Astrocyte of the hippocampus (primary cell): ENCODE measurements around the gene BICDL2.

Experiments
- DNase-seq: peaks from one replicate; pipeline ENCODE4 v3.0.0; 2011; ENCODE audit warnings: low read depth, low spot score

Gene BICDL2

DNA sequence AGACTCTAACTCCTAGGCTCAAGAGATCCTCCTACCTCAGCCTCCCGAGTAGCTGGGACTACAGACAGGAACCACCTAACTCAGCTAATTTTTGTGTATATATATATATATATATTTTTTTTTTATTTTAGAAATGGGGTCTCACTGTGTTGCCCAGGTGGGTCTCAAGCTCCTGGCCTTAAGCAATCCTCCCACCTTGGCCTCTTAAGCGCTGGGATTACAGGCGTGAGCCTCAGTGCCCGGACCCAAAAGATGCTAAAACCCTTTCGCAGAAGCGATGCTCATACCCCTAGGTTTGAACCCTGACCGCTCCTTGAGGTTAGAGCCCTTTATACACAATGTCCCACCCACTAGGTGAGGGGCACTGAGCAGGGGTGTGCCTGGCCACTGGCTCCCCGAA lies 26.2 kb downstream of the BICDL2 start:
- DNase-seq: no peak

DNA sequence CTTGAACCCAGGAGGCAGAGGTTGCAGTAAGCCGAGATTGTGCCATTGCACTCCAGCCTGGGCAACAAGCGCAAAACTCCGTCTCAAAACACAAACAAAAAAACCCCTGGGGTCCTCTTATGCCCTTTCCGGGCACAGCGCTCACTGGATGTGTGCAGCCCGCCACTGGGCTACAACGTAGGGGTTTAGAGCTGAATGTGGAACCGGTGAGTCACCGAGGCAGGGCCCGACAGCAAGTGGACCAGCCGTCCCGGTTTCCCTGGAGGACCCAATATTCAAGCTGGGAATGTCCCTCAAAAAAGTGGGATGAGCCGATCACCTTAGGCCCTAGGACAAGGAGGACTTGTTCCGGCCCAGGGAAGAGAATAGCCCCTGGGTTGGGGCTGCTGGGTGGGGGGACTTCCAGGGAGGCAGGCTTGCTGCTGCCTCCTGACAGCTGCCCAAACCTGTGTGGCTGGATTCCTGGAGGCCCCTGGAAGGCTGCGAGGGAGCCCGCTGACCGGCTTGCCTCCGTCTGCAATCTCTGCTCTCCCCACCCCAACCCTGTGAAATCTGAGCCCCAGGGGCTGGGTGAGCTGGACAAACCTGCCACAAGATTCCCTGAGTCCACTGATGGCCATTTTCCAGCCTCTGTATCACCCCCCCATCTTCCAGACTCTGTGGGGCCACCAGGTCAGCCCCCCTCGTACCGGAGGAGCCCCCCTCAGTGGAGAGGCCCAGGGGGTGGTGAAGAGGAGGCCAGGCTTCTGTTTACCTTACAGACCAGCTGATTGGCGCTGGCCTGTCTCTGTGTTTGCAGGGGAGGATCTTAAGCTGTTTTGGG lies 27.0 kb downstream of the BICDL2 start:
- peak; percentile 51 for DNase-seq

DNA sequence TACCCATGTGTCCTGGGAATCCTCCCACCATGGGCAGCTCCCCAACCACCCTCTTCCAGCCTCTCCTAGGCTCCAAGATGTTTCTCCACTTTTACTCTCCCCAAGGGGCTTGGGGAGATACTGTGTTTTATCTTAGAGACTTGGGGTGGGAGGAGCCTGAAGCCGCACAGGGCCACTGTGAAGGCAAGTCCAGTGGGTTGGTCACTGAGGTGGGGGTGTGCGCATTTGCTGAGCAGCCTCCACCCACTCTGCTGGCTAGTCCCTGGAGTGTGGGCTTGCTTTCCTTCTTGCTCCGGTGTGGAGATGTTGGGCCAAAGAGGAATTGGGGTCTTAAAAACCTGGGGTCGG lies 28.1 kb downstream of the BICDL2 start:
- no peak for DNase-seq

DNA sequence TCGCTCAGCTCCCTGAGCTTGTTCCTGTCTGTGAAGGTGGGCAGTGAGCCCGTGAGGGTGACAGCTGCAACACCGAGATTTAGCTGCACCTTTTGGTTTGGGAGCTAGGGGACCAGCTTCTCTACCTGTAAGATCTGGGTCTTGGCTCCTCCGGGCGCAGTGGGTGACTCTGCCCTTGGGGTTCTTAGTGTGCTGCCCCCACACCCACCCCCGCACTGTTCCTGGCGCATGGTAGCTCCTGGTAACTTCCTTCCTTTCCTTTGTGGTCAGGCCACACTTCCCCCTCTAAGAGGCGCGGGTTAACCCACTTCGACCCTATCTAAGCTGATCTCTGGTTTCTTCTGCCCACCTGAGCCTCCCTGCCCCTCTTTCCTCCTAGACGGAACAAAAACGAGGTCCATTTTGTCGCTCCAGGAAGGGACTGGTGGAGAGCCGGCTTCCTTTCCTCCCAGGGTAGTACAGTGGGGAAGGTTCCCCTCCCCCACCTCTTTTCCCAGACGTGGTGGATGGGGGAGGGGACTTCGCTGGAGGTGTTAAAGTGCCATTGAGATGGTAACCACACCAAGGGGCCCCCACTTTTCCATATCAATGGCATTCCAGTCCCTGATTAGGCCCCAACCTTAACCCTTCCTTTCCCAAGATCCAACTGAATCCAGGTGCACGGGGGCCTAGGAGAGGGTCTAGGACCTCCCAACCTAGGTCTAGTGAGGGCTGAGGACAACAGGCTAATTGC lies 28.6 kb downstream of the BICDL2 start:
- DNase-seq: no peak

DNA sequence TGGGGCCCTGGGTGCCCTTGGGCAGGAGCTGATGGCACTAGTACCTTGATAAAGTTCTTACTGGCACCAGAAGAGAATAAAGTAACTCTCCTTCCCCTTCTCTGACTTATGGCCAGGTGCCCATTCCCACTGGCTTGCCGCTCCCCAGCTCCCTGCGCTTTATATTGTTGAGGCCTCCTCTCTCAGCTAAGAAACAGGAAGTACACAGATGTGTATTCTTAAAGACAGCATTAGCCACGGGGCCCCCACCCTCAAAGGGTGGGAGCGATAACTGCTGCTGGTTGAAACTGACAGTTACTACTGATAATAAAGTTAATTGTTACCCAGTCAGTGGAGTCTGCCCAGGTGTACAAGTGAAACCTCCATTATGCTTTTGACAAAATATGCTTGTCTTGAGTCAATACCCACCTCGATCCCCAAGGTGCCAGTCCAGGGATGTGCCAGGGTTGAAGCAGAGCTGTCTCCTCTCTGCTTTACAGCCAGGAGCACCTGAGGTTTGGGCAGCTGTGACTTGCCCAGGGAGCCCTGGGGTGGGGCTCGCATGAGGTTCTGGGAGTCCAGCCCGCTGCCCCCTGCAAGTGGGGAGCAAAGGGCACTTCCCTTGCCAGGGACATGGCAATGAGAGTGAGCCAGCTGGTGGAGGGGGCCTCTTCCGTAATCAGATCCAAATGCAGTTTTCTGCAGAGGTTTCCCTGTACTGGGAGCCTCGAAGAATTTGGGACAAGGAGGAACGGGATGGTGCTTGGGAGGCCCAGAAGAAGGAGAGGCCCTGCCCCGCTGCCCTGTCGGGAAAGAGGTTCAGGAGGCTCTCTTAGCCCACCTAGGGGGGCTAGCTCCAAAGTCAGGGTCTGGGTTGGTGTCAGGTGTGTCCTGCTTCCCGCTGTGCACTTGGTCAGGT lies 29.4 kb downstream of the BICDL2 start:
- no peak for DNase-seq

DNA sequence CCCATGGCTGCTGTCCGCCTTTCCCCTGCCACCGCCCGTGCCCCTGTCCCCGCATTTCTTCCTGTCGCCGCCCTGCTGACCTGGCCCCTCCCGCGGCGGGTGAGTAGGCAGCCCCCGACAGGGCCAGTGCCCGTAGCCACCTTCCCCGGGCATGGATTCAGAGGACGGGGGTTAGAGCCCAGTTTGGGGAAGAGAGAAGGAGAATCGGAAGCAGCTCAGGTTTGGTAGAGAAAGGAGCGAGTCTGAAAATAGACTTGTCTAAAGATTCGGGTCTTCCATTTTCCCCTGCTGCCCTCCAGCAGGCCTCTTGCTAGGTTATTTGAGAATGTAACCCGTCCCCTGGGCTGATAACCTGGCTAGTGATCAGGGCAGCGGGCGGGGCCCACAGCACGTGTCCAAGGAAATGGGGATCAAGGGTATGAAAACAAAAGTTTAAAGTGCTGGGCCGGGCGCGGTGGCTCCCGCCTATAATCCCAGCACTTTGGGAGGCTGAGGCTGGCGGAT lies 31.9 kb downstream of the BICDL2 start:
- DNase-seq: no peak

DNA sequence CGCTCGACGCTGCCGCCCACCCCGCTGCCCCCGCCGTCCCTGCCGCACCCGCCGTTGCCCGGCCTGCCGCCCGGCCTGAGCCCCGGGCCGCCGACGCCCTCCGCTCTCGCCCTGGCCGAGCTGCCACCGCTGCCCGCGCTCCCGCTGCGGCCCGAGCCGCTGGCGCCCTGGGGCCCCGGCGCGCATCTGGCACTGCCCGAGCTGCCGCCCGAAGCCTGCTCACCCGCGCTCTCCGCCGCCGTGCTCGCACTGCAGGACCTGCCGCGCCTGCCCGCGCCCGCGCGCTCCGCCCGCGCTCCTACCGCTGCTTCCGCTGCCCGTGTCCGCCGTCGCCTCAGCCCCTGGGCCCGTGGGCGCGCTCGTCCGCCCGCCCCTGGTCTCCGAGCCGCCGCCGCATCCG lies 32.4 kb downstream of the BICDL2 start:
- no peak for DNase-seq

DNA sequence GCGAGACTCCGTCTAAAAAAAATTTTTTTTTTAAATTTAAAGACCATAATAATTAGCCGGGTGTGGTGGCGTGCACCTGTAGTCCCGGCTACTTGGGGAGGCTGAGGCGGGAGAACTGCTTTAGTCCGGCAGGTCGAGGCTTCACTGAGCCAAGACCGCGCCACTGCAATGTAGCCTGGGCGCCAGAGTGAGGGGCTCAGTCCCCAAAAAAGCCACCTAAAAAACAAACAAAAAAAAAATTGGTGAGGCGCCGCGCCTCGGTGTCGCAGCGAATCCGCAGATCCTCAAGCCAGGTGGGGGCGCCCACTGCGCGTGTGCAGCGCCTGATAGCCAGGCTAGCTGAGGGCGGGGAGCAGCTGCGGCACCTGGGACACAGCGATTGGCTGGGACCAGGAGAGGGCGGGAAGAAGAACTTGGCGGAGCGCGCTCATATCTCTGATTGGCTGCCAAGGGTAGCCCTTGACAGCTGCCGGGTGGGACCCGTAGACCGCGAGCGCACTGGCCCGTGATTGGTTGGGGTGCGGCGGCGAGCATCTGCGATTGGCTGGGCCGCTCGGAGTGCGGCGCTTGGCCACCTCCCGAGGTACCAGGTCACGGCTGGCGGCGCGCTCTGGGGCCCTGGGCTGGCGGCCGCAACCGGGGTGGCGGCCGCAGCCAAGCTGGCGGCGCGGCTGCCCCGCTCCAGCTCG lies 33.0 kb downstream of the BICDL2 start:
- peak; percentile 99 for DNase-seq

DNA sequence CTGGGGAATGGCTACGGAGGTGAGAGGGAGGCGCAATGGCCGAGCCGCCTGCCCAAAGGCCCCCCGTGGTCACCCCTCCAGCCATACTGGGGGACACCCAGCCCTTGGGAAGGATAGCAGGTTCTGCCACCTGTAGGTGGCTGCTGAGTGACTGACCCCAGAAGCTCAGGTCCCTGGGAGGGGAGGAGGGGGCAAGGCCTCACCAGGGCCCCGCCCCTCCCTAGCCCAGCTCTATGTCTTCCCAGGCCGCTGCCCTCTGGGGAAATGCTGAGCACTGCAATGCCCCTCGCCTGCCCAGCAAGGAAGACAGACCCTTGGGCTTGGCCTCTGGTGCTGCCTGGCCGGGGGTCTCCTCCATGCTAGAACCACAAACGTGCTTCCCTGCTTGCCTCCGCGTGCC lies 35.4 kb downstream of the BICDL2 start:
- no peak for DNase-seq

DNA sequence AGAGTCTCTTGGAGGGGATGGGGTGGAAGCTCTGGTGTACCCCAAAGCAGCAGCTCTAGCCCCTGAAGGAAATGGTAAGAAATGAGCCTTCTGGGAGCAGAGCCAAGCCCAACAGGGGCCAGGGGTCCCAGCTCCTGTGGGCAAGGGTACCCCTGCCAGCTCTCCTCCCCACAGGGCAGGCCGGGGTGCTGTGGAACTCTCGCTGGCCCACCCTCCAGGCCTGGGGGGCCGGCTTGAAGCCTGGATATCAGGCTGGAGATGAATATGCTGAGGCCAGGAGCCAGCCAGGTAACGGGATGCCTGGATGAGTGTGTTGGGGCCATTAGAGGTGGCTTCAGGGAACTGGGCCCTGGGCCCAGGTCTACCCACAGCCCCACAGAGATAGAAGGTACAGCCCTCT lies 36.2 kb downstream of the BICDL2 start:
- DNase-seq: no peak

DNA sequence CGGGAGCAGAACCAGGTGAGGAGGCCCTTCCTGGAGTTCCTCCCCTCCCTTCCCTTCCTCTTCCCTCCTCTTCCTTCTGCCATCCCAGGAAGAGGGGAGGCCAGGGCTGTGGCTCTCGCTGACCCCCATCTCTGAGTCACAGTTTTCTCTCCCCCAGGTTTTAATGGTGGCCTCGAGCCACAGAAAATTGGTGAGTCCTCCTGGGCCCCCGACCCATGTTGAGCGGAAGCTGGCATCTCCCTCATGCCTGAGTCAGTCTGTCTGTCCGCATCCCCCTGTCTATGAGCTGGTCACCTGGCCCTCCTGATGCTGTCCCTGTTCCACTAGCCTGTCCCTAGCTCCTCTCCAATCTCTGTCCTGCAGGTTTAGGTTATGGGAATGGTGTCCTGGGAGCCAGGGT lies 36.8 kb downstream of the BICDL2 start:
- no peak for DNase-seq

DNA sequence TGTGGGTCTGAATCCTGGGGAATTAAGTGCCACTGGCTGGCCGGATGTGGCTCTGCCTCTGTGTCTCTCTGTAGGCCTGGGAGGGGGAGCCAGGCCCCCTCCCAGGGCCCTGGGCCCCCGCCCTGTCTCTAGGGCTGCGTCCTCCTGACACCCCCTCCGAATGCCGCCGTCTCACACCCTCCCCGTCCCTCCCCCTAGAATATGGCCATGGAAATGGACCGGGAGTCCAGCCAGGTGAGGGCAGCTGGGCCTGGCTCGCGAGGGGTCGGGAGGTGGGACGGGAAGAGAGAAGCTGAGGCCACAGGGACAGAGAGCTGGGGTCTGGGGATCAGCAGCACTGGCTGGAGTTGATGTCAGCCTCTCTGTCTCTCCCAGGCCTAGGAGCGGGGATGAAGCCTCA lies 40.4 kb downstream of the BICDL2 start:
- no peak for DNase-seq

DNA sequence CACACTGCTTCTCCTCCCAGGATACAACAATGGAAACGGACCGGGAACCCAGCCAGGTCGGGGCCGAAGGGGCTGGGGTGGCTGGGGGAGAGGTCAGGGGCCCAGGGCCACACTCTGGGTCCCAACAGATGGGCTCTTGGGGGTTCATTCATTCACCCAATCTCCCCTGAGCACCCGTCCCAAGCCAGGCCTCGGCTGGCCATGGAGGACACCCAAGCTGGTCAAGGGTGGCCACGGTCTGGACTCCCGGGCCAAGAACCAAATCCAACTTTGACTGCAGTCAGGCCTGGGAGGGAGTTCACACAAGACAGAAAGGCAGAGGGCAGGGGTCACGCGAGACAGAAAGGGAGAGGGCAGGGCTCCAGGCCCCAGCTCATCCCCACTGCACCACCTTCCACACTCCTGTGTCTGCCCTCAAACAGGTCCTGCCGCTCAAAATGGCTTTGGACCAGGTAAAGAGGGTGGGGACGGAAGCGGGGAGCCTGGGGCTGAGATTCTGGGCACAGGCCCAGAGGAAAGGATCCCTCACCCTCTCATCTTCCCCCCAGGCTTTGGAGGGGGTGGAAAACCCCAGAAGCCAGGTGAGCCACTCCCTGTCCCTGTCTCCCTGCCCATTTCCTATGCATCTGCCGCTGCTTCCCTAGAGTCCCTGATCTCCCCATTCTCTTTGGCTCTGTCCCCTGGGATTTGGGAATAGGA lies 44.2 kb downstream of the BICDL2 start:
- no peak for DNase-seq

DNA sequence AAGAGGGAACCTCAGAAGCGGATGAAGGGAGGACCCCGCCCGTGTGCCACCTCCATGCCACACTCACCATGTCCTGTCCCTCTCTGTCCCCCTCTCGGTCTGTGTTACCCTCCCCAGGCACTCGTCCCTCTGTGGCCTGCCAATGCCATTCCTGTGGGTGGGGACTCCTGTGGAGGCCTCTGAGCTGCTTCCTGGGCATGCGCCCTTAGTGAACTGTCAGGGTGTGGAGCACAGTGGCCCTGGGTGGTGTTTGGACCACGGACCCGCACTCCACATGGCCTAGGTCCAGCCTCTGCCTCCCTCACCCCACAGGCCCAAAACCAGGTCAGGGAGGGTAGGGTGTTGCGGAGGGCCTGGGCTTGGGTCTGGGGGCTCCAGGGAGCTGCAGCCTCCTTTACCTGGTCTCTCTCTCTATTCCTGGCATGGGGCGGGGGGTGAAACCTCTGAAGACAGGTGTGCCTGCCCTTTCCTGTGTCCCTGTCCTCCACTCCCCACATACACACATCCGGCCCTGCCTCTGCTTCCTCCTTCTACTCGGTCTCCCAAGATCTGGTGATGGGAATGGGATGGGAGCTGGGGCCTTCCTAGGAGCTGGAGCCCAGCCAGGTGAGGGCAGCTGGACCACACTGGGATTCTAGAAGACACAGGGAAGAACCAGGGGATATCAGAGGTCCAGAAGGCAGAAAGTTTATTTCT lies 45.0 kb downstream of the BICDL2 start:
- no peak for DNase-seq

DNA sequence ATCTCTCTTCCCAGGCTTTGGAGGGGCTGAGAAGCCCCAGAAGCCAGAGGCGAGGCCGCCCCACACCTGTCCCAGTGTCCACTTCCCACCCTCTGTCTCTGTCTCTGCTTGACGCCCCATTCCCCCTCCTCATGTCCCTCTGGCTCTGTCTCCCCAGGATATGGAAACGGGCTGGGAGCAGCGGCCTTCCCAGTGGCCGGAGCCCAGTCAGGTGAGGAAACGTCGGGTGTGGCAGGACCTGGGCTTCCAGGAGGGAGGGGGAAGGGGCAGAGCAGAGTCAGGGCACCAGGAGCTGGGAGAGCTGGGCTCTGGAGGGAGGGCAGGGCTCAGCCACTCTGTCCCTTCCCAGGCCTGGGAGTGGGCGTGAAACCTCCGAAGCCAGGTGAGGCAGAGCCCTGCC lies 45.9 kb downstream of the BICDL2 start:
- no peak for DNase-seq

DNA sequence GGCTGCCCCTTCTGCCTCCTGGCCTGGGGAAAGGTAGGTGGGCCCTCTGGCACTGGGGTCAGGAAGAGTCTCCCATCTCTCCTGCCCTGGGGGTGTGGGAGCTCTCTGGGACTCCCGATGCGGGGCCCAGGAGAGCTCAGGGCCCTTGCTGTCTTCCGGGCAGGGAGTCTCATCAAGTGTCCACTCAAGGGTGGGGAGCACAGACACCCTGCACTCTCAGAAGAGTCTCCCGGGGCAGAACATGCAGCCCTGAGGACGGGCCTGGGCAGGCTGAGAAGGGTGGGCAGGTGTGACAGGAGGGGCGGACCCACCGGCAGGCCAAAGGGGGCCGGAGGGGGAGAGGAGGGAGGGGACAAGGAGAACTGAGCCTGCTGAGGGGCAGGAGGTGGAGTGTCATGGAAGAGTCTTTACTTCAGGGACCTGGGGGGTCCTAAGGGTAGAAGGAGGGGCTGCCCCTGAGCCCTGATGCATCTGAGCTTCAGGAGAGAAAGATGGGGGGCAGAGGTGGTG lies 48.1 kb downstream of the BICDL2 start:
- DNase-seq: no peak

DNA sequence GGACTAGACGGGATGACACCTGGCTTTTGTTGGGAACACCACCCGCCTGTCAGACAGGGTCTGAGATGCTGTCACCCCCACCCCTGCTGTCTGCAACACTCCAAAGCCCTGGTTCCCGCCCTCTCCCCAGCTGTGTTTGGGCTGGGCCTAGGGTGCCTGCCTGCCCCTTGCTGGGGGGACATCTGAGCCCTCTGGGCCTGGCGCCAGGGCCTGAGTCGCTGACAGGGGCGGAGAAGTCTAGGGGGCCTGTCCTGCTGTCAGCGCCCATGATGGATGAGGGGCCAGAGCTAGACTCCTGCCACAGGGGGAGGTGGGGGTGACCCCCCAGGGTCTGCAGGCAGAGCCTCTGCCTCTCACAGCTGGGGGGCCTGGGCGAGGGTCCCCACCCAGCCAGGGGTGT lies 48.9 kb downstream of the BICDL2 start:
- no peak for DNase-seq

DNA sequence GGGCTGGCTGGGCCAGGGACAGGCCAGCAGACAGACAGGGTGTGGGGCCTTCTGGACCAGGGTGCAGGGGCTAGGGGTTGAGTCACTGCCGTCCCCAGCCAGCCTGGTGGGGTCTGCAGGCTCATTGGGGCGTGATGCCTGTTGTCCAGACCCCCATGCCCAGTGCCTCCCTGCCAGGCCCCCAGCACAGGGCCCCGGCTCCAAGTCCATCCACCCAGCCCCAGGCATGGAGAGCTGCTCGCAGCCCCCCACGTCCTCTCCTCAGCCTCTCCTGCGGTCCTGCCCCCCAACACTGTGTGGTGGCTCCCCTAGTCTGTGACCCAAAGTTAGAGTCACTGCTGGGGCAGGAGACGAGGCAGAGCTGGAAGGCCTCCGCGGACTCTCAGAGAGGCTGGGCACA lies 49.5 kb downstream of the BICDL2 start:
- no peak for DNase-seq

DNA sequence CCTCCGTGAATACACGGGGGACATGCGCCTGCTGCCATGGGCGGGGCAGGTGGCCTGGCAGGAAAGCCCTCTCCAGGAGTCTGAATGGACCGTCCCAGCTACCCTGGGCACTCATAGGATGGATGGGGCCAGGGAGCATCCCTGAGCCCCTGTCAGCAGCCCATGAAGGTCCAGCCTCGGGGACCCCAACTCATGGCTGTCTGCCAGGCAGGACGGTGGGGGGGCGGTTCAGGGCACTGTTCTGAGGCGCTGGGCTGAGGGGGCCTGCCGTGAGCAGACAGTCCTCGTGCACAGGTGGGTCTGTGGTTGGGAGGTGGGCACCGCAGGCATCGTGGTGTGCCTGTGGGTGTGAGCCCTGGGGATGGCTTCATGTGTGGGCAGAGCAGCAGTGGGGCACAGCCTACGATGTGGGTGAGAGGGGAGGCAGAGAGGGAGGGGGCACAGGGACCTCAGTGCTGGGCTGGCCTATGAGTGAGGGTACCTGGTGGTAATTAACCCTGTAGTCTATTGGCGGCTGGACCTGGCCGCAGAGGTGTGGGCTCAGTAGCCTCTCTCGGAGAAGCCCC lies 50.0 kb downstream of the BICDL2 start:
- DNase-seq: no peak

DNA sequence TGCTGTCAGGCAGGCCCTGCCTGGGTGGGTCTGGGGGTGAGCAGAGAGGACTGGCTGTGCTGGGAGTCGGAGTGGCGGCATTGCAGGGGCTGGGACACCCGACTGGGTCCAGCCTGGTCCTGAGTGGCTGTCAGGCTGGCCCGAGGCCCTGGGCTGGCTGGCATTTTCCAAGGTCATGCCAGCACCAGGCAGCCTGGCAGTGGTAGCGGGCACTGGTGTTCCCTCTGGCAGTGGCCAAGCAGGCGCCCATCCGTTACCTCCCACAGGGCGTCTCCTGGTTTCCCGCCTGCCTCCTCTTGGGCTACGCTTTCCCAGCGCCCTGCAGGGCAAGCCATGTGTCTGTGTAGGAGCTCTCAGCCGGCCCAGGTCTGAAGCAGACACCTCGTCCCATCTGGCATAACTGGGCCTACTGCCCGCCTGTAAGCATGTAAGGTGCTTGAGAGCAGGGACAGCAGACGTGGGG lies 50.8 kb downstream of the BICDL2 start:
- DNase-seq: no peak
